ENCODE results near the gene NDUFS3.

- no peak for TF ChIP-seq ZFX (IDR thresholded peaks at IDR 0.05)
- TF ChIP-seq CTCF (conservative IDR thresholded peaks at IDR 0.05), result no peak
Observed at GRCh38 chr11:47620836-47621378, 42.0 kb downstream of the NDUFS3 start.

Data from C4-2B (cell line).